ENCODE results near the gene NSD2. TPM values are rescaled to one million over a fixed set of nuclear protein-coding genes. Genes with fewer than 3 reads are reported as not detected.
A peak's percentile ranks its signal among the peaks of the same experiment; 100 is the strongest.

The NSD2 gene
- total RNA-seq, 1 experiment from 2014 or later, result 136 TPM

DNA sequence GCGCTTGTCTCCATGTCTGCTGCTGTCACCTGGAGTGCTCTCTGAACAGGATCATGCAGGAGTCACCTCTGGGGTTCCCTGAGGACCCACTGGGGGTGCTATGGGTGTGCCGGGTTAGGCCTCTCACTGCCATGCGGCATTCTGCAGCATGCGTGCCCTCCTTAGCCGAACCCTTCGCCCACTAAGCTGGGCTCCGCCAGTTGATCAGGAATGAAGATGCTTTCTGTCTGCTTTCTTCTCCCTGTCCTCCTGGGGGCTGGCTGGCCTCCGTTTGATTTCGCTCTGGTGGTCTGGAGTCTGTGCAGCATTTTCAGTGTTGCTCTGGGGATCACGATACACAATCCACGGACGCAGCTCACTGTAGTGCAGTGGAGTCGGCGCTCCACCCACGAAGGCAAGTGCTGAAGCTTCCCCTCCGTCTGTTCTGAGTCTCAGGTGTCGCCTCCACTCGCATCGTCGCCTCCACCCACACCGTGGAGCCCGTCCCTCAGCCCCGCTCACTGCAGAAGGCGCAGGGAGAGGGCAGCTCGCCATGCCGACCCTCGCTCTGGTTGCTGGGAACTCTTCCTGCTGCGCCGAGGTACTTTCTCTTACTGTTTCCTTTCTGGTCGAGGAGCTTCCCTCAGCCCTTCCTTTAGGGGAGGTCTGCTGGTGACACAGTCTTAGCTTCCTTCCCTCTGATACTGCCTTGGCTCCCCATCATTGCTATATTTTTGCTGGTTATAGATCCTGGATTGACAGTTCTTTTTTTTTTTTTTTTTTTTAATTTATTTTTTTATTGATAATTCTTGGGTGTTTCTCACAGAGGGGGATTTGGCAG lies 44.5 kb upstream of the NSD2 start:
- Histone ChIP-seq H3K79me2 (ENCODE audit: insufficient read depth, low read length) (no peaks in the 10 kb centered on the region), H3K27ac (ENCODE audit: insufficient read length, low read depth, low read length) (no peak overlapping the region), H2AFZ (ENCODE audit: low read length) (no peak overlapping the region), H3K79me1 (ENCODE audit: insufficient read depth, low read depth, low read length, poor library complexity, severe bottlenecking) (no peaks in the 10 kb centered on the region), H4K5ac (ENCODE audit: insufficient read length, low read depth, low read length) (no peak overlapping the region), H2BK5ac (ENCODE audit: insufficient read length, low read length) (no peak overlapping the region), H3K27me3 (ENCODE audit: insufficient read depth, low read length) (no peaks in the 10 kb centered on the region), H2BK12ac (ENCODE audit: insufficient read length, low read depth, low read length) (no peak overlapping the region), H3K4me2 (ENCODE audit: insufficient read depth, insufficient read length, low read length) (no peak overlapping the region), H3K56ac (ENCODE audit: insufficient read length, low read depth, low read length) (no peak overlapping the region), H4K91ac (ENCODE audit: insufficient read length, low read depth, low read length) (no peak overlapping the region), H3K9ac (ENCODE audit: extremely low read depth, insufficient read length, low read length) (no peak overlapping the region), H3K18ac (ENCODE audit: insufficient read length, low read depth, low read length) (no peak overlapping the region), H2BK120ac (ENCODE audit: low read depth, low read length, poor library complexity, severe bottlenecking) (no peak overlapping the region), H3K4ac (ENCODE audit: low read depth, low read length) (no peak overlapping the region), H4K20me1 (ENCODE audit: control insufficient read depth, insufficient read depth, insufficient read length) (no peaks in the 10 kb centered on the region), H3K14ac (ENCODE audit: insufficient read depth, low read length) (no peak overlapping the region; the same call in 1 of the 2 replicates), H3K9me3 (ENCODE audit: control insufficient read depth, low read depth, low read length) (no peaks in the 10 kb centered on the region), H3T11ph (ENCODE audit: low read length) (no peak overlapping the region), H3K23me2 (ENCODE audit: insufficient read length, low read depth, low read length, poor library complexity, severe bottlenecking) (no peaks in the 10 kb centered on the region), H3K4me1 (ENCODE audit: insufficient read depth, low read length) (no peaks in the 10 kb centered on the region), H3K23ac (ENCODE audit: insufficient read length, low read depth, low read length) (no peak overlapping the region), H2AK5ac (ENCODE audit: insufficient read length, low read length) (no peak overlapping the region), H4K8ac (replicated peaks; ENCODE audit: insufficient read length, low read depth, low read length) (no peak overlapping the region), H2BK15ac (ENCODE audit: low read depth, low read length) (no peak overlapping the region), H2BK20ac (ENCODE audit: low read depth, low read length, poor library complexity, severe bottlenecking) (no peak overlapping the region)
- Mint-ChIP-seq H3K4me1 (peaks cover 9 to 10% of the 10 kb centered on the region in 2 experiments), H3K9me3 (peaks cover 9 to 11% of the 10 kb centered on the region in 2 experiments), H3K4me3 (no peak overlapping the region), H3K27ac (peak overlapping the region in 2 of 3 experiments; percentile 29; a peak in 2 of 7 replicates), H3K27me3 (ENCODE audit: low read depth) (peaks cover 6% of the 10 kb centered on the region), H3K36me3 (ENCODE audit: insufficient read depth in 1 of 3, low read depth in 3 of 3) (peaks cover 45 to 70% (median 68%) of the 10 kb centered on the region in 3 experiments)
- TF ChIP-seq, protein P1, sequence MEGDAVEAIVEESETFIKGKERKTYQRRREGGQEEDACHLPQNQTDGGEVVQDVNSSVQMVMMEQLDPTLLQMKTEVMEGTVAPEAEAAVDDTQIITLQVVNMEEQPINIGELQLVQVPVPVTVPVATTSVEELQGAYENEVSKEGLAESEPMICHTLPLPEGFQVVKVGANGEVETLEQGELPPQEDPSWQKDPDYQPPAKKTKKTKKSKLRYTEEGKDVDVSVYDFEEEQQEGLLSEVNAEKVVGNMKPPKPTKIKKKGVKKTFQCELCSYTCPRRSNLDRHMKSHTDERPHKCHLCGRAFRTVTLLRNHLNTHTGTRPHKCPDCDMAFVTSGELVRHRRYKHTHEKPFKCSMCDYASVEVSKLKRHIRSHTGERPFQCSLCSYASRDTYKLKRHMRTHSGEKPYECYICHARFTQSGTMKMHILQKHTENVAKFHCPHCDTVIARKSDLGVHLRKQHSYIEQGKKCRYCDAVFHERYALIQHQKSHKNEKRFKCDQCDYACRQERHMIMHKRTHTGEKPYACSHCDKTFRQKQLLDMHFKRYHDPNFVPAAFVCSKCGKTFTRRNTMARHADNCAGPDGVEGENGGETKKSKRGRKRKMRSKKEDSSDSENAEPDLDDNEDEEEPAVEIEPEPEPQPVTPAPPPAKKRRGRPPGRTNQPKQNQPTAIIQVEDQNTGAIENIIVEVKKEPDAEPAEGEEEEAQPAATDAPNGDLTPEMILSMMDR (conservative IDR thresholded peaks at IDR 0.05), result no peak
- WGBS (ENCODE audit: extremely low coverage, insufficient read length, low lambda C conversion rate), result no CpG with 5 or more reads among the region's 30 CpGs
- peak; percentile 21 for DNase-seq

Measured in H9 (cell line).